Erythroblast (primary cell): ENCODE measurements around the gene ITPR2.

Experiments used
- DNase-seq, 2 experiments: peaks; one replicate each; lab custom pipeline; 2025; lab: John Stamatoyannopoulos, UW
- GATA1 ChIP-seq: IDR thresholded peaks from 2 replicates; pipeline ENCODE4 v1.6.1; 2011; ENCODE audit warnings: low read depth, mild to moderate bottlenecking, control low read depth, low read length, moderate library complexity
- POLR2A ChIP-seq: IDR thresholded peaks from 2 replicates; pipeline ENCODE4 v1.6.1; 2011; ENCODE audit warnings: mild to moderate bottlenecking, low read length

Gene ITPR2

GRCh38 chr12:26699237-26699636 is 133.8 kb downstream of the ITPR2 start:
- TF ChIP-seq GATA1 (no peak), POLR2A (no peak)
- DNase-seq: no peak

- TF ChIP-seq POLR2A: no peak
- TF ChIP-seq GATA1: no peak
- DNase-seq: no peak
Measured at GRCh38 chr12:26698186-26698585, 134.8 kb downstream of the ITPR2 start.

DNA sequence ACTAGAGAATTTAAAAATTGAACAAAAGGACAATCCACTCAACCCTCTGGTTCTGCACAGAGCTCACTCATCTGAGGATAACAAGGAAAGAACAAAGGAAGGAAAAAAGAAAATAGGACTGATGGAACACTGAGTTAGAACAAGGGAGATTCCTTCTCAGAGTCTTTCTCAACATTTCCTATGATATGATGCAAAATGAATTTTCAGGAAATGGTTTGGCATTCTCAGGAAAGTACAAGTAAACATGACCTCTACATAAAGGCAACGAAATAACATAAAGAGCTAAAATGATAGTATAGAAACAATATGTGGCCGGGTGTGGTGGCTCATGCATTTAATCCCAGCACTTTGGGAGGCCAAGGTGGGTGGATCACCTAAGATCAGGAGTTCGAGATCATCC is 135.8 kb downstream of the ITPR2 start:
- no peak for DNase-seq
- TF ChIP-seq POLR2A (no peak), GATA1 (no peak)

GRCh38 chr12:26696613-26697092 is 136.3 kb downstream of the ITPR2 start:
- DNase-seq: peak; percentile 15 to 51
- TF ChIP-seq POLR2A (no peak), GATA1 (no peak)

- peak in 1 of 2 experiments; percentile 37 for DNase-seq
- TF ChIP-seq POLR2A (no peak), GATA1 (no peak)
Measured at GRCh38 chr12:26696048-26696612, 136.9 kb downstream of the ITPR2 start.

- DNase-seq: peak in 1 of 2 experiments; percentile 16
Measured at GRCh38 chr12:26694402-26694801, 138.6 kb downstream of the ITPR2 start.

GRCh38 chr12:26692407-26692806 is 140.6 kb downstream of the ITPR2 start:
- no peak for DNase-seq
- no peak for TF ChIP-seq POLR2A
- no peak for TF ChIP-seq GATA1

More at GRCh38 chr12:26694402-26694801, 138.6 kb downstream of the ITPR2 start:
- TF ChIP-seq GATA1: no peak
- TF ChIP-seq POLR2A: no peak

DNA sequence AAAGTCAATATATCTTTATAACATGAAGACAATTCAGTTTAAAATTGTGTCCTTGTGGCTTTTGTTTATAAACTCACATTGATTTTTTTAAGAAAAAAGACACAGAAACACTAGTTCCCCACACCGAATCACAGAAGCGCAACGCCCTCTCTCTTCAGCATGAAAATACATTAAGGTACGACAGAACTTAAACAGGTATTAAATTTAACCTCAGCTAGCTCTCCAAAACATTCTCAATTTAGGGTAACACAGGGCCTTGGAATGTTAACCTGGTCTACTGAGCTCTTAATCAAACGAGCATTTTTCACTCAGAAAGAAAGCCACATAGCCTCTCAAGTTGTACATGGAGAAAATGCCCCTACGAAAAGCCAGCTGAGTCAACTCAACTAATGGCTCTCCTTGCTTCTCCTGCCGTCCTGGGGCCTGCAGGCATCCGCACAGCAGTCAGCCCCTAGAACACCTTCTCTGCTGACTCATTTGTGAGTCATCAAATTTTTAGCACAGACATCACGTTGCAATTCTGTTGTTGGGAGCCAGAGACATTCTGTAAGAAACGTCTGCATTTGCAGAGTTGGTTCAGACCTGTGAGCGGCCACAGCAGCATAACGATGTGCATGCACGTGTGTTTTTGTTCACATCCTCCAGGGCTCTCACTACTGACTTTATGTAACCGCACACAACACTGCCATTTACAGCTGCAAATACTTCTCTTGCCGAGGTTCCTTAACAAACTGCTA is 141.6 kb downstream of the ITPR2 start:
- TF ChIP-seq POLR2A (no peak), GATA1 (no peak)
- peak; percentile 40 to 63 for DNase-seq

- TF ChIP-seq POLR2A: no peak
- no peak for DNase-seq
Measured at GRCh38 chr12:26690601-26691000, 142.4 kb downstream of the ITPR2 start.

DNA sequence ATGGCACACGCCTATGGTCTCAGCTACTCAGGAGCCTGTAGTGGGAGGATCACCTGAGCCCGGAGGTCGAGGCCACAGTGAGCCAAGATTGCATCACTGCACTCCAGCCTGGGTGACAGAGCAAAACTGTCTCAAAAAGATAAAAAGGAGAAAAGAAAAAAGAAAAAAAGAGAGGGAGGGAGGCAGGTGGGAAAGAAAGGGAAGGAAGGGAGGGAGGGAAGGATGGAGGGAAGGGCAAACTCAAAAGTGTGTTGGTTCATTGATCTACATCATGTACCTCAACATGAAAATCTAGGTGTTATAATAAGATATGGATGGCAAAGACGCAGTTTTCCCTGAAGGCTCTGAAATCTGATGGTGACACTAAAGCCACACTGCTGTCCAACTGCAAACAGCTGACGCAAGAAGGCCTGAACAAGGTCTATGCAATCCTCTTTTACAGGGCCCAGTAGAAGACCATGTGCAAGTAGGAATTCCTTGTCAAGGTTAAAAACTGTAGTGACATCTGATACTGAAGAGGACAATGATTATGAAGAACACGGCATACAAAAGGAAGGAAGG is 143.6 kb downstream of the ITPR2 start:
- TF ChIP-seq GATA1 (no peak), POLR2A (no peak)
- no peak for DNase-seq

DNA sequence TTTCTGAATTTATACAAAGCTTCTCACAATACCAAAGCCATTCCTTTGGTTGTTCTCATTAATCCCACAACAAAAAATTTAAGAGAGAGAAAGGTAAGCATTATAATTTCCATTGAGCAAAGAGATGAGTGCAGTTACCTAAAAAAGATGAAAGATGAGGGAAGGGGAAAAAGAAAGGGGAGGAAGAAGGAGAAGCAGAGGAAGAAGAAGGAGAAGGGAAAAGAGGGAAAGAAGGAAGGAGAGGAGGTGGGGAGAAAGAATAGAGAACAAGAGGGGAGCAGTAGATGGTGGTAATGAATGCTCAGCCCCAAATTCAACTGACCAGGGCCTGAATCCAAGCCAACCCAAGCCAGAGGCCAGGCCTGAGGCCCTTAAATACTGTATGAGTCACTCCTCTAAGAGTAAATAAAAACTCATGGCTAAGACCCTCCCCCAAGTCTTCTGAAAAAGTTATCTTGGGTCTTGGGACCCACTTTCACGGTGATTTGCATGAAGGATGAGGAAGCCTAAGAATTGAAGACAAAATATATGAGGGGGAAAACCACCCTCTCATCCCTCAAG is 144.6 kb downstream of the ITPR2 start:
- no peak for DNase-seq
- TF ChIP-seq GATA1 (no peak), POLR2A (no peak)

- TF ChIP-seq POLR2A: no peak
- TF ChIP-seq GATA1: no peak
- DNase-seq: no peak
Measured at GRCh38 chr12:26686408-26686807, 146.6 kb downstream of the ITPR2 start.

DNA sequence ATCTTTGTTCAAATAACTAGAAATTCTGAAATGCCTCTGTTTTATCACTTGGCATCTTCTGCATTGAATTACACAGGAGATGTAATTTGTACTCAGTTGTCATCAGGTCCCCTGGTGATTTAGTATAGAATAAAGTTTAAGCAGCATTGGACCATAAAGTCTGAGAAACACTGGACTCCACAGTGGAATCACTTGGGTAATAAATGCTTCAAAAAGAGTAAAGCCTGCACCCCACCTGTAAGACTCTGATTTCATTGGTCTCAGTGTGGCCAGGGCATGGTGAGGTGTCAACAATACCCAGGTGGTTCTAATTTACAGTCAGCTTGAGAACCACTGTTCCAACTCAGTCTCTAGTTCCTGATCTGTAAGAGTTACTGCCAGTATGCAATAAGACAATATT is 148.9 kb downstream of the ITPR2 start:
- DNase-seq: no peak
- no peak for TF ChIP-seq GATA1
- no peak for TF ChIP-seq POLR2A

DNA sequence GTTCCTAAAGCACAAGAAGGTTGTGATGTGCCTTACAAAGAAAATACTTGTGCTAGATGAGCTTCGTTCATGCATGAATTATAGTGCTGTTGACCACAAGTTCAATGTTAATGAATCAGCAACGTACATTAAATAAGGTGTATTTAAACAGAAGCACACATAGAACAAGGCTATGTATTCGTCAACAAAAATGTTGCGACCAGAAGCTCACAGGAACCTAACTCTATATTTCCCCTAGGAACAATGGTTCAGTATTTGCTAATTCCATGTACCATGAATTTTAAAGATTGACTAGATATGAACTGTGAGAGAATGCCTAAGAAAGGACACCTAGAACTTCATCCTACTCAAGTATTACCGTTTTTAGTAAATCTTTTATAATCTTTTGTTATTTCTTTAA is 149.6 kb downstream of the ITPR2 start:
- no peak for TF ChIP-seq GATA1
- no peak for TF ChIP-seq POLR2A
- DNase-seq: no peak
